Measurements from ENCODE around the gene PPM1L.
A peak's percentile ranks its signal among the peaks of the same experiment; 100 is the strongest.
"Not testable (repeated sequence)": the region's sequence is repeated elsewhere in the genome, so short reads cannot be mapped to it uniquely, and the experiment has no call there.

PPM1L gene

DNA sequence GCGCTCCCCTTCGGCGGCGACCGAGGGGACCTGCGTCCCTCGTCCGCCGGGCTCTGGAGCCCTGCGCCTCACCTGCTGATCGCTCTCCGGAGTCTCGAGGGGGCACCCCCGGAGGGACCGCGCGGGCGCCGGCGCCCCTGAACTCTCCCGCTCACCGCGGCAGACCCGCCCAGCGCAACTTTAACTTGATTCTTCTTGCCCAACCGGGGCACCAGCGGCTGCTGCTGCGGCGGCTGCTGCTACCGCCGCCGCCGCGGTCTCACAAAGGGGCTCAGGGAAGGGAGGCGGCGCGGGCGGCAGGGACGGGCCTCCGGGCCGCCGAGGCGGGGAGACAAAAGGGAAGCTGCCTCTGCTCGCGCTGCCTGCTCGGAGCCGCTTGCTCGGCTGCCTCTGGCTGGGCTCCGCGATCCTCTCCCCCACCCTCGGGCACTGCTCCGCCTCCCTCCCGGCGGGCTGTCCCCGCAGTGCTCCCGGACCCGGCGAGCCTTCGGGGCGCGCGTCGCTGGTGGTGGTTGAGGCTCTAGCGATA lies at the start of gene PPM1L:
PPM1L (plus strand) TSS at position 456 of the 529 bp plus-strand sequence.
- peak; percentile 44 for DNase-seq (ENCODE audit: low read depth)

DNA sequence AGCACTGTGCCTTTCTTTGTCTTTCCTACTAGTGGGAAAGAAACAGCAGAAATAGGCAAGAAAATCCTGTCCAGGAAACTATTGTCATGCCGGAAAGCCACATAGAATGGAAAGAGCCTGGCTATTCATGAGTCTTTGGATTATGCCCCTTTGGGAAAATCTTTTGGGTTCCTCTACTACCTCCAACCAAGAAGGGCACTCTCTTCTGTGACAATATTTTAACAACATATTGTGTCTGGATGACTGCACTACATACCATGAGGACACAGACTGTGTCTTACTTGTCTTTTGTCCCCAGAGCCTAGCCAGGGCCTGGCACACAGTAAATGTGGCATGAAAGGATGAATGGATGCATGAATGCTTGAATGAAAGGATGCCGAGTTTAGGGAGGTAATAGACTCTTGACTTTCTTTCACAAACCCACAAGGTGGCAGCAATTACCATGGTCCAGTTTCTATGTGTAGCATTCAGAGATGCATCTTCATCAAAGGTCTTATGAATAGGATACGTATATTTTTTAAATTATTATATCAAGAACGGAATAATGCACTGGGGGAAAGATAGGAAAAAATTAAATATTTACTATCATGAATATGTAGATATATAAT lies 48.7 kb upstream of the PPM1L start:
- no peak for DNase-seq (ENCODE audit: low read depth)

DNA sequence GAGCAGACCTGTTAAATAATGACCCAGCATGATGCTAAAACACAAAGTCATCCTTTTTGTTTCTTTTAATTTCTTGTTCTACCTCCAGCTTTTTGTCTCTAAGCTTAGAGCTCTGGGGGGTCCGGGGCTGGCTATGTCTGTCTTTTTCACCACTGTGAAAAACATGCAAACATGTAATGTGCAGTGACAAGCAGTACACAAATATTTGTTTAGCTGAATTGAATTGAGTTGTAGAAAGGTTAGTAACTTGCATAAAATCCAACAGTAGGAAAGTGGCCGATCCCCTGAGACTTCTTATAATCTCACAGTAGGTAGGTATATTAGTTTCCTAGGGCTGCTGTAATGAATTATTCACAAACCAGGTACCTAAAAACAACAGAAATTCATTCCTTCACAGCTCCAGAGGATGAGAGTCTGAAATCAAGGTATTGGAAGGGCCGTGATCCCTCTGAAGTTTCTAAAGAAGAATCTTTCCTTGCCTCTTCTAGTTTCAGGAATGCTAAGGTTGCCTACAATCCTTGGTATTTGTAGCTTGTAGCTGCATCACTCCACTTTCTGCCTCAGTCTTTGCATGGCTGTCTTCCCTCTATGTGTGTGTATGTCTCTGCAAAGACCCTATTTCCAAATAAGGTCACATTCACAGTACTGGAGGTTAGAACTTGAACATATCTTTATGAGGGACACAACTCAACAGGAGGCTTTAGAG lies 46.4 kb upstream of the PPM1L start:
- no peak for DNase-seq (ENCODE audit: low read depth)

GRCh38 chr3:160713144-160713543 lies 42.9 kb upstream of the PPM1L start:
- not testable (repeated sequence) for DNase-seq (ENCODE audit: low read depth)

DNA sequence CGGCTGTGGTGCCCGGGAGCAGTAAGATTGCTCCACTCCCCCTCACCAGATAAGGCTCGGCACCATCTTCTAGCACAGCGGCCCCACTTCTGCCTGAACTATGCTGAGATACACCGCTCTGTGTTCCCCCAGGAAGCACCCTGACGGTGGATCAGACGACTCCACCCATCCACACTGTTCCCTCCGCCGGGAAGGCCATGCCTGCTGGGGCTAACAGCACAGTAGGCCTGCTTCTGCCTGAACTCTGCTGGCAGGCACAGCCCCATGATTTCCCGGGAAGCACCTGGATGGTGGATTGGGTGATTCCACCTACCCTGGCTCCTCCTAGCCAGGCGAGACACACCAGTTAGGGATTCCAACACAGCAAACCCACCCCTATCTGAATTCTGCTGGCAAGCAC lies 36.3 kb upstream of the PPM1L start:
- no peak for DNase-seq (ENCODE audit: low read depth)

- DNase-seq (ENCODE audit: low read depth) = no peak
Observed at GRCh38 chr3:160720123-160720746, 35.8 kb upstream of the PPM1L start.

DNA sequence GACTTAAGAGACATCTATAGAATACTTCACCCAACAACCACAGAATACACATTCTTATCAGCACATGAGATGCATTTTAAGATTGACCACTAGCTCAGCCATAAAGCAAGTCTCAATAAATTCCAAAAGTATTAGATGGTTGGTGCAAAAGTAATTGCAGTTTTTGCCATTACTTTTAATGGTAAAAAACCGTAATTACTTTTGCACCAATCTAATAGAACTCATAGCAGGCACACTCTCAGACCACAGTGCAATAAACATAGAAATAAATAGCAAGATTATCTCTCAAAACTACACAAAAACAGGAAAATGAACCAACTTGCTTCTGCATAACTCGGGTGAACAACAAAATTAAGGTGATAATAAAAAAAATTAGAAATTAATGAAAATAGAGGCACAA lies 33.7 kb upstream of the PPM1L start:
- no peak for DNase-seq (ENCODE audit: low read depth)

DNA sequence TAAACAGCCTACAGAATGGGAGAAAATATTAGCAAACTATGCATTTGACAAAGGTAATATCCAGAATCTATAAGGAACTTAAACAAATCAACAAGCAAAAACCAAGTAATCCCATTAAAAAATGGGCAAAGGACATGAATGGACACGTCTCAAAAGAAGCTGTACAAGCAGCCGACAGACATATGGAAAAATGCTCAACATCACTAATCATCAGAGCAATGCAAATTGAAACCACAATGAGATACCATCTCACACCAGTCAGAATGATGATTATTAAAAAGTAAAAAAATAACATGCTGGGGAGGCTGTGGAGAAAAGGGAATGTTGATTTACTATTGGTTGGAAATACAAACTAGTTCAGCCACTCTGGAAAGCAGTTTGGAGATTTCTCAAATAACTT lies 30.7 kb upstream of the PPM1L start:
- no peak for DNase-seq (ENCODE audit: low read depth)

DNA sequence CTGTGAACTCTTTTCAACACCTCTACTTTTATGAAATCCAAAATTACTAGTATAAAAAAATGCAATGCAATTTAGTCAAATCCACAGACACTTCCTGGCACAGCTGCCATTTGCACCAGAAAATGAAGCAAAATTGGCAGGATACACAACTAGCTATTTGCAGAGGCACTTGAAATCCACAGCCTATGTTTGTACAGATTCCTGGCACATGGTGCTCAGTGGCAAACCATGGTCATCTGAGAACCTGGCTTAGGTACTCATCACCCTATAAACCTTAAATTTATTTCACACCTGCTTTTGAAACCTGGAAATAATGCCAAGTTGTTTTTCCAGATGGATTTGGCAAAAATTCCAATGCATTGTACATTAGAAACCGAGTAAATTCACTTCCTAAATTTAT lies 20.2 kb upstream of the PPM1L start:
- no peak for DNase-seq (ENCODE audit: low read depth)

GRCh38 chr3:160738048-160738447 lies 18.0 kb upstream of the PPM1L start:
- no peak for DNase-seq (ENCODE audit: low read depth)

DNA sequence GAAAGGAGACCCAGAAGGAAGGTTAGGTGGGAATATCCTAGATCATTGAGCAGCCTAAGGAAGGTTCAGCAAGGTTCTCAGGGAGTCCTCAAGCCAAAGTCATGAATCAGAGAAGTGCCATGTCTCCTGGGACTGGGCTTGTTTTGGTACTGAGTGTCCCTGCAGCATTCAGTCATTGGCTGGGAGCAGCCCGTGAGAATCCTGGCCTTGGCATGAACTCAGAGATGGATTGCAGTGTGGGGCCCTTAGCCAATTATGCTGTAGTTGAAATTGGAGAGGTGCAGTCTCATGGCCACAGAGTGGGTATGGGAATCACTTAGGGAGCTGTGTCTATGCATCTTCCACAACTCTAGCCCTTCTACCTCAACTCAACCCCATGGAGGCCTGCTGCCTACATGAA lies 17.0 kb upstream of the PPM1L start:
- DNase-seq (ENCODE audit: low read depth) = no peak

DNA sequence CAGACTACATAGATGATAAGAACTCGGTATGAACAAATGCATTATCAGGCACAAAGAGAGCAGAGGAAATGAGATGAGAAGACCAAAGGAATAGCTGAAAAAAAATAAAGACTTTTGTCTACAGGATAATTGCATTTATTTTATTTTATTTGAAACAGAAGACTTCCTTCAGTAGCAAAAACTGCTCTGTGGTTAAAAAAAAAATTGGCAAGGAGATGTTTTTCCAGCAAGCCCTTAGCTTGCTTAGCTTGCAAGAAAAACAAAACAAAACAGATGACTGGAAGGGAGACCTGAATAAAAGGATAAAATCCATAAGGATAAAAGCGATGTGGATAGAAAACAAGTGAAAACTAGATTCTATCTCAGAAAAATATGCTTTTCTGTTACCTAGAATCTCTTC lies 9.1 kb upstream of the PPM1L start:
- no peak for DNase-seq (ENCODE audit: low read depth)

DNA sequence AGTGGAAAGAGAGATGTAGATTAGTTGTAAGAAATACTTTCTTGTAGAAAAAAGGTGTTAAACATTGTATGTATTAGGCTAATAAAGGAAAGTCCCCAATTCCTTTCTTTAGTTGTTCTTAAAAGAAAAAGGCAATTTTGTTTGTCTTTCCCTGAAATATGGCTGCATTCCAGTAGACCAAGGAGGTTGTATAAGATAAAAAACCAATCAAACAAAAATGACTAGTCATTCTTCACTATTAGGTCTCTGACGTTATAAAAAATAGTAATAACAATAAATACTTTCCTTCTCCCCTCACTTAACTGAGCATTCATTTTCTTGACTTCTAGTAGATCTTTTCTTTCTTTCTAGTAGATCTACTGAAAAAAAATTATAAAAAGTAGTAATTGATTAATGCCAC lies 8.6 kb upstream of the PPM1L start:
- DNase-seq (ENCODE audit: low read depth) = no peak

- DNase-seq (ENCODE audit: low read depth) = no peak
Observed at GRCh38 chr3:160748231-160748630, 7.8 kb upstream of the PPM1L start.

DNA sequence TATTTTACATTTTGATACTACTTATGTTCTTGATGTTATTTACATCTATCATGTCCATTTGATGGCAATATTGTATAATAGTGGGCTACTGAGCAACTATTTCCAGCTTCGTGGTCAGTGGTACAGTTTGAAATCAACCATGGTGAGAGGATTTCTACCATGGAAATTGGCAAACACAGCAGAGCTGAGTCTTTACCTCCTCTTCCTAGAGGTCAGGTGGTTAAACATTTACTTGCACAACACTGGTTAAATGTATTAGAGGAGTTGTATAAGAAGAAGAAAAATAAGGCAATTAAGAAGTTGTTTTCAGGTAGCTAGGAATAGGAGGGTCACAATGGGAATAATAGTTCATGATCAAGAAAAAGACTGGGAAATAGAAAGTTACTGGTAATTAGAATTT lies 7.2 kb upstream of the PPM1L start:
- no peak for DNase-seq (ENCODE audit: low read depth)

DNA sequence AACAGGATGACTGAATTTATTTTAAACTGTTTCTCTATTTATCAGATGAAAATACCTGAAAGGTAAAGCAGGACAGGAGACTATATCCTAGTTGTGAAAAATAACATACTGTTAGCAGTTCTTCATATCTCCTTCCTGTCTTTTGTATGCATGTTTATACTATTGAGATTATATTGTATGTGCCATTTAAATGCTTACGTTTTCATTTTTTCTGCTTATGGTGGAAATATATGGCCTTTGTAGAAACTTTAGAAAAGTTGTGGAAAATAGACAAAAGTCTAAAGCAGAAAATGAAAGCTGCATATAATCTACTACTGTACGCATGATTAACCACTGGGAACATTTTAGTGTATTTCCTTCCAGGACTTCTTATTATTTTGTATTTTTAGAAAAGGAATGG lies 2.1 kb upstream of the PPM1L start:
- no peak for DNase-seq (ENCODE audit: low read depth)

DNA sequence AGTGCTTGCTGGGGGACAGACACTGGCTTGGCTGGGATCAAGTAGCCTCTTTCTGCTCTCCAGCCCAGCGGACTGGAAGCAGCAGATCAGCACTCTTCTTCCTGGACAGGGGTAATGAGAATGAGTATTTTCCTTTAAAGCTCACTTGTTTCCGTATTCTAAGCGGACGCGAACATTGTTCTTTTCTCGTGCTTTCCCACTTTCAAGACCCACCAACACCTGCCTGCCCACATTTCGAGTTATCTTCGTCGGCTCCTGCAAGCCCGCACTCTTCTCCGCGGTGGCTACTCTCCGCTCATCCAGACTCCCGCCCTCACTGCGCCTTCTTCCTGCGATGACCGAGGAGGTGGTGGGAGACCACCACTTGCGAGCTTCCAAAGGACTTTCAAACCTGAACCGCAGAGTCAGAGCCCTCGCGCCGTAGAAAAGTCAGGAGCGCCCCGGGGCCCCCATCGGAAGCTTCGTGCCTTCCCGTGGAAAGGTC lies 1.6 kb upstream of the PPM1L start:
- DNase-seq (ENCODE audit: low read depth) = no peak

GRCh38 chr3:160754855-160755747 lies 930 bp upstream of the PPM1L start:
- peak; percentile 88 for DNase-seq (ENCODE audit: low read depth)

- no peak for DNase-seq (ENCODE audit: low read depth)
Observed at GRCh38 chr3:160757233-160758106, 1.4 kb downstream of the PPM1L start.

- DNase-seq (ENCODE audit: low read depth) = no peak
Observed at GRCh38 chr3:160758929-160759577, 3.0 kb downstream of the PPM1L start.

DNA sequence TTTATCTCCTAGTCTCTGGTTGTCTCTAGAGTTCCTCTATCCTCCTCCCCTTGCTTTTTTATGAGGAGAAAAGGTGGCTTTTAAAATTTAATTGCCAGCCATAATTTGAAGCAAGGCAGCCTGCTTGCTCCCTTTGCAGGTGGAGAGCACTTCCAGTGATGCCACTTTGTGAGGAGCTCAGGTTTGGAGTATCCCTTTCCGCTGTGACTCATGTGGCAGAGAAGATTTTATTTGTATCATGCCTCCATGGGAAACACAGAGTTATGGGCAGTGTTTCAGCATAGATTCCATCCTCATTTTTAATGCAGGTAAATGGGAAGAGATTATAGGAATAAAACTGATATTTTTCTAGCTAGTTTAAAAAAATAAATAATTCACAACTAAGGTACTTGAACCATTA lies 7.0 kb downstream of the PPM1L start:
- no peak for DNase-seq (ENCODE audit: low read depth)

Data from stimulated activated CD4-positive, alpha-beta T cell treated with anti-CD3 and anti-CD28 coated beads, Interleukin-2, amount 100 ng/mL, for 4 hours (primary cell).